ENCODE results near the gene GPANK1.
A peak's percentile ranks its signal among the peaks of the same experiment; 100 is the strongest.

The GPANK1 gene

DNA sequence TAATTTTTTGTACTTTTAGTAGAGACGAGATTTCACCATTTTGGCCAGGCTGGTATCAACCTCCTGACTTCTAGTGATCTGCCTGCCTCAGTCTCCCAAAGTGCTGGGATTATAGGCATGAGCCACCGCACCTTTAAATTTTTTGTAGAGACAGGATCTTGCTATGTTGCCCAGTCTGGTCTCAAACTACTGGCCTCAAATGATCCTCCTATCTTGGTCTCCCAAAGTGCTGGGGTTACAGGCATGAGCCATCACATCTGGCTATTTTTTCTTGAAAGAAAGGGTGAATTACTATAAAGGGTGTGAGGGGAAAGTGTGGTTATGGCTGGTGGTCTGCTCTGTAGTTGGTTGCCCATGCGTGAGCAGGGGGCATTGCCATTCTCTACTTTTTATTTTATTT is 43.4 kb upstream of the GPANK1 start:
- DNase-seq (ENCODE audit: low read depth), result no peak
- TF ChIP-seq, protein P1, sequence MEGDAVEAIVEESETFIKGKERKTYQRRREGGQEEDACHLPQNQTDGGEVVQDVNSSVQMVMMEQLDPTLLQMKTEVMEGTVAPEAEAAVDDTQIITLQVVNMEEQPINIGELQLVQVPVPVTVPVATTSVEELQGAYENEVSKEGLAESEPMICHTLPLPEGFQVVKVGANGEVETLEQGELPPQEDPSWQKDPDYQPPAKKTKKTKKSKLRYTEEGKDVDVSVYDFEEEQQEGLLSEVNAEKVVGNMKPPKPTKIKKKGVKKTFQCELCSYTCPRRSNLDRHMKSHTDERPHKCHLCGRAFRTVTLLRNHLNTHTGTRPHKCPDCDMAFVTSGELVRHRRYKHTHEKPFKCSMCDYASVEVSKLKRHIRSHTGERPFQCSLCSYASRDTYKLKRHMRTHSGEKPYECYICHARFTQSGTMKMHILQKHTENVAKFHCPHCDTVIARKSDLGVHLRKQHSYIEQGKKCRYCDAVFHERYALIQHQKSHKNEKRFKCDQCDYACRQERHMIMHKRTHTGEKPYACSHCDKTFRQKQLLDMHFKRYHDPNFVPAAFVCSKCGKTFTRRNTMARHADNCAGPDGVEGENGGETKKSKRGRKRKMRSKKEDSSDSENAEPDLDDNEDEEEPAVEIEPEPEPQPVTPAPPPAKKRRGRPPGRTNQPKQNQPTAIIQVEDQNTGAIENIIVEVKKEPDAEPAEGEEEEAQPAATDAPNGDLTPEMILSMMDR (IDR thresholded peaks at IDR 0.05; ENCODE audit: insufficient read depth, low read depth, low read length, missing control alignments), result no peak
- H3K4me3 ChIP-seq (ENCODE audit: low read length), result no peak overlapping the region

DNA sequence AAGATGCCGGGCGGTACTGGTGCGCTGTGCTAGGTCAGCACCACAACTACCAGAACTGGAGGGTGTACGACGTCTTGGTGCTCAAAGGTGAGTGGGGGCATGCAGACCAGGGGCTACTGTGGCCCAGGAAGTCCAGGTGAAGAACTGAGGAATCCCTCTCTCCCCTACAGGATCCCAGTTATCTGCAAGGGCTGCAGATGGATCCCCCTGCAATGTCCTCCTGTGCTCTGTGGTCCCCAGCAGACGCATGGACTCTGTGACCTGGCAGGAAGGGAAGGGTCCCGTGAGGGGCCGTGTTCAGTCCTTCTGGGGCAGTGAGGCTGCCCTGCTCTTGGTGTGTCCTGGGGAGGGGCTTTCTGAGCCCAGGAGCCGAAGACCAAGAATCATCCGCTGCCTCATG is 42.9 kb upstream of the GPANK1 start:
- no peak for DNase-seq (ENCODE audit: low read depth)
- no peak overlapping the region for H3K4me3 ChIP-seq (ENCODE audit: low read length)
- TF ChIP-seq, protein P1 (IDR thresholded peaks at IDR 0.05; ENCODE audit: insufficient read depth, low read depth, low read length, missing control alignments), result no peak

DNA sequence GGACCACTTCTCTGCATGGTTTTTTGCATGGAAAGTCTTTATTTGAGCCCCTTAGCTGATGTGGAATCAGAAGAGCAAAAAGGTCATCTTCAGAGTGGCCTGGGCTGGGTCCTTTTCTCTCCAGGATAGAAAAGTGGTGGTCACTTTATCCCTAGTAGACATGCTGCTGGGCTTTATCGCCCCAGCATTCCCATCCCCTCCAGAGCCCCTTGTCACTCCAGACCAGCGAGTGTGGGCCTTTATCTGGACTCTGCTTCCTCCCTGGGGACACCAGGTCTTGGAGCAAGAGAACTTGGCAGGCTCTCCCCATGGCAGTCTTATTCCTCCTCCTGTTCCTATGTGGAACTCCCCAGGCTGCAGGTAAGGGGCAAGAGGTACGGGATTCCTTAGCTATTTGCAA is 41.8 kb upstream of the GPANK1 start, which contains the start of gene LY6G6F:
TSS of gene LY6G6F (plus strand) at position 268 of the 400 bp plus-strand sequence. CDS start at position 309, 41 bp downstream.
- no peak within 1 kb of the TSS for H3K4me3 ChIP-seq (ENCODE audit: low read length)
- TF ChIP-seq, protein P1 (IDR thresholded peaks at IDR 0.05; ENCODE audit: insufficient read depth, low read depth, low read length, missing control alignments), result no peak
- DNase-seq (ENCODE audit: low read depth), result no peak

DNA sequence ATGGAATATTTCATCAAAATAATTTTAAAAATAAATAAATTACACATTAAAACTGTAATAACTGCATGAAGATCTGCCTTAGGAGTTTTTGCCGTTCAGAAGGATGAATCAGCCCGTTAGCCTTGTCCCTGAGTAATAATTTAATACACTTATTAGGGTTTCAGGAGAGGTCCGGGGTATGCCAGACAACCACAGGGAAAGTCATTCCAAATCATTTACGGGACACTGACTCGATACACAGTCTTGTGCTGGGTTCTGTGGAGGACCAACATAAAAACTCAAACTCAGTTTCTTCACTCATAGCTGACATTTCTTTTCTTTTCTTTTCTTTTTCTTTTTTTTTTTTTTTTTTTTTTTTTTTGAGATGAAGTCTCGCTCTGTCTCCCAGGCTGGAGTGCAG is 41.1 kb upstream of the GPANK1 start:
- DNase-seq (ENCODE audit: low read depth), result no peak
- no peak overlapping the region for H3K4me3 ChIP-seq (ENCODE audit: low read length)
- TF ChIP-seq, protein P1 (IDR thresholded peaks at IDR 0.05; ENCODE audit: insufficient read depth, low read depth, low read length, missing control alignments), result no peak

DNA sequence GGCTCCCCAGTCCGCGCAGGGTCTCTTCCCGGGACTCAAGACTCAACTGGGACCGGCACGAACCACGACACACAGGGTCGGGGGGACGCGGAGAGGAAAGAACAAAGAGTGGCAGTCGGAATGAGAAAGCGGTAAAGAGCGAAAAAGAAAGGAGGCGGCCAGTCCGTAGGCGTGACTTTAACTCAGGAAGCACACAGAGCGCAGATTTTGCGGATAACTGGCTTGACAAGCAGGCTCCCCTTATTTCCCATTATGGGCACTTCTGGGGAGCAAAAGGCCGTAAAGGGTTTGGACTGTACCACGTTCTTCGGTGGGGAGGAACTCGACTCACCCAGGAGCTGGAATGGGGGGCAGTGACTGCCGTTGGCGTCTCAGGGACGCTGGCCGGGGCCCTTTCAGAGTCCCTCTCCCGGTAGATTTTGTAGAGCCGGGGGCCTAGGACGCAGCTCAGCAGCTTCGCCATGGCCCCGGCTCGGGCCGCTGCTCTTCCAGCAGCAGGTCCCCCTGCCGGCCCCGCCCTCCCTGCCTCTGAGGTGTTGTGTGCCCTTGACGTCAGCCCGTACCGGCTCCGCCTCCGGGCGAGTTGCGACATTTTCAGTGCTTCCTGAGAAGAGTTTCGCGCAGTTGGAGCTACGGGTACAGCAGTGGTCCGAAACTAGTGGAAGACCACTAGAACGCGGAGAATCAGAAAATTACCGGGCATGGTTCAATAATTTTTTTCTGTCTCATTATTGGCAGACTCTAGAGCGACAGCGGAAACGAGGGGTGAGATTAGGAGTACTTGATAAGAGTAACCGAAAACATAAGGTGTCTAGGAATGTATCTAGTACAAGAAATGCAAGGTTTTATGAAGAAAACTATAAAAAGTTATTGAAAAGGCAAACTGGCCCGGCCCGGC is 38.3 kb upstream of the GPANK1 start, which contains the start of gene ABHD16A:
TSS of gene ABHD16A (minus strand) at position 506 of the 898 bp plus-strand sequence. CDS start at position 463, 43 bp downstream.
- TF ChIP-seq, protein P1 (IDR thresholded peaks at IDR 0.05; ENCODE audit: insufficient read depth, low read depth, low read length, missing control alignments), result no peak
- DNase-seq (ENCODE audit: low read depth), result peak; percentile 99
- peak within 1 kb of the TSS; percentile 97 for H3K4me3 ChIP-seq (ENCODE audit: low read length)

DNA sequence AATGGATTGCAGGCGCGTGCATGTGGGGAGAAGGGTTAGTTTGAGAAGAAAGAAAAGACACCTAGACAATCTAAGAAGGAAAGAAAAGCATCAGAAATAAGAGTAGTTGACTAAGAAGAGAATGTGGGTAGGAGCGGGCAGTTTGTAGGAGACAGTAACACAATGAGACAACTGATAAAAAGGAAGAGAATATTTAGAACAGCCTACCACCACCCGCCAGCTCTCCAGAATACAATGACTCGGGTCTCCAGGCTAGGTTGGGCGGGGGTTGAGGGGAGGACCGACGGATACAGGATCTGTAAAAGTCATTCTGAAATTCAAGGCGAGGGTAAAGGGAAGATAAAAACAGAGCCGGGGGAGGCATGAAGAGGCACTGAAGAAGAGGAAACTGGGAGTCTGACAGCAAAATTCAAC is 37.6 kb upstream of the GPANK1 start:
- TF ChIP-seq, protein P1 (IDR thresholded peaks at IDR 0.05; ENCODE audit: insufficient read depth, low read depth, low read length, missing control alignments), result no peak
- DNase-seq (ENCODE audit: low read depth), result no peak
- H3K4me3 ChIP-seq (ENCODE audit: low read length), result peak overlapping the region; percentile 97

All from epithelial cell of esophagus (primary cell).